HCT116 (cell line): ENCODE measurements around the gene PFDN5.

Experiments used
- EGR1 ChIP-seq: IDR thresholded peaks from 2 replicates; pipeline ENCODE4 v1.6.1; 2012; ENCODE audit warnings: low read depth
- EZH2 ChIP-seq: fragments of 200-600 bp; sonication (generic); IDR thresholded peaks from 2 replicates; pipeline ENCODE4 v1.6.1; 2017; ENCODE audit warnings: antibody characterized with exemption, mixed run types
- EZH2phosphoT487 ChIP-seq: fragments of 200-600 bp; IDR thresholded peaks from 2 replicates; pipeline ENCODE4 v1.6.1; 2018; ENCODE audit warnings: antibody characterized with exemption, borderline replicate concordance
- JUND ChIP-seq: IDR thresholded peaks from 2 replicates; pipeline ENCODE4 v1.6.1; 2012
- POLR2A ChIP-seq: IDR thresholded peaks from 2 replicates; pipeline ENCODE4 v1.7.0; 2011; ENCODE audit warnings: borderline replicate concordance; ENCODE audit not compliant: insufficient read depth, insufficient read length; ENCODE audit errors: extremely low read depth
- RAD21 ChIP-seq: IDR thresholded peaks from 2 replicates; pipeline ENCODE4 v1.6.1; 2012; ENCODE audit warnings: low read depth, mild to moderate bottlenecking
- SP1 ChIP-seq: IDR thresholded peaks from 2 replicates; pipeline ENCODE4 v1.6.1; 2012; ENCODE audit warnings: low read depth
- ZFX ChIP-seq: fragments of 450-650 bp; IDR thresholded peaks from 2 replicates; pipeline ENCODE4 v1.6.1; 2017
- ZNF274 ChIP-seq: fragments of 200-500 bp; sonication (Bioruptor generic); IDR thresholded peaks from 2 replicates; pipeline ENCODE4 v1.6.1; 2014; ENCODE audit warnings: mild to moderate bottlenecking, low read depth, low read length, inconsistent platforms
- TF ChIP-seq, protein P1 (sequence below), 3 experiments: fragments of 200-600 bp in 1 of 3; sonication (generic) in 1 of 3; IDR thresholded peaks in 2 of 3; conservative IDR thresholded peaks in 1 of 3; 2 replicates each; pipeline ENCODE4 v1.5.1; 2012 to 2017; ENCODE audit warnings: low read depth in 2 of 3, low read length in 2 of 3, antibody characterized with exemption in 1 of 3, borderline replicate concordance in 1 of 3, control low read depth in 1 of 3, mild to moderate bottlenecking in 1 of 3, mixed read lengths in 1 of 3, mixed run types in 1 of 3, moderate library complexity in 1 of 3; ENCODE audit not compliant: insufficient read depth in 1 of 3
- TF ChIP-seq, protein P2 (sequence below): IDR thresholded peaks from 2 replicates; pipeline ENCODE4 v1.6.1; 2012
- TF ChIP-seq, protein P3 (sequence below): IDR thresholded peaks from 2 replicates; pipeline ENCODE4 v1.6.1; 2012

DNA sequence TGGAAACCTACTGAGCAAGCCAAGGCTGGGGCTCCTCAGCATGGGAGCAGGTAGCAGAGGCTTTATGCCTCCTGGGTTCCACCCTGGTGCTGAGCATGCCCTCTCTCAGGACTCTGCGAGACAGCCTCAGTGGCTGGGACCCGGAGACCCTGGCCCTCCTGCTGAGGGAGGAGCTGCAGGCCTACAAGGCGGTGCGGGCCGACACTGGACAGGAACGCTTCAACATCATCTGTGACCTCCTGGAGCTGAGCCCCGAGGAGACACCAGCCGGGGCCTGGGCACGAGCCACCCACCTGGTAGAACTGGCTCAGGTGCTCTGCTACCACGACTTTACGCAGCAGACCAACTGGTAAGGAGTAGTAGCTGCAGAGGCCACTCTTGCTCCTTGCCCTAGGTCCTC is 18.8 kb upstream of the PFDN5 start:
- TF ChIP-seq, protein P1, sequence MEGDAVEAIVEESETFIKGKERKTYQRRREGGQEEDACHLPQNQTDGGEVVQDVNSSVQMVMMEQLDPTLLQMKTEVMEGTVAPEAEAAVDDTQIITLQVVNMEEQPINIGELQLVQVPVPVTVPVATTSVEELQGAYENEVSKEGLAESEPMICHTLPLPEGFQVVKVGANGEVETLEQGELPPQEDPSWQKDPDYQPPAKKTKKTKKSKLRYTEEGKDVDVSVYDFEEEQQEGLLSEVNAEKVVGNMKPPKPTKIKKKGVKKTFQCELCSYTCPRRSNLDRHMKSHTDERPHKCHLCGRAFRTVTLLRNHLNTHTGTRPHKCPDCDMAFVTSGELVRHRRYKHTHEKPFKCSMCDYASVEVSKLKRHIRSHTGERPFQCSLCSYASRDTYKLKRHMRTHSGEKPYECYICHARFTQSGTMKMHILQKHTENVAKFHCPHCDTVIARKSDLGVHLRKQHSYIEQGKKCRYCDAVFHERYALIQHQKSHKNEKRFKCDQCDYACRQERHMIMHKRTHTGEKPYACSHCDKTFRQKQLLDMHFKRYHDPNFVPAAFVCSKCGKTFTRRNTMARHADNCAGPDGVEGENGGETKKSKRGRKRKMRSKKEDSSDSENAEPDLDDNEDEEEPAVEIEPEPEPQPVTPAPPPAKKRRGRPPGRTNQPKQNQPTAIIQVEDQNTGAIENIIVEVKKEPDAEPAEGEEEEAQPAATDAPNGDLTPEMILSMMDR (IDR thresholded peaks at IDR 0.05 in 2 of 3, conservative IDR thresholded peaks at IDR 0.05 in 1 of 3; ENCODE audit: borderline replicate concordance in 1 of 3, insufficient read depth in 1 of 3, low read depth in 2 of 3, low read length in 2 of 3) = no peak
- TF ChIP-seq RAD21 = no peak
- TF ChIP-seq, protein P2, sequence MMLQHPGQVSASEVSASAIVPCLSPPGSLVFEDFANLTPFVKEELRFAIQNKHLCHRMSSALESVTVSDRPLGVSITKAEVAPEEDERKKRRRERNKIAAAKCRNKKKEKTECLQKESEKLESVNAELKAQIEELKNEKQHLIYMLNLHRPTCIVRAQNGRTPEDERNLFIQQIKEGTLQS = no peak
- TF ChIP-seq EZH2 = no peak
- TF ChIP-seq ZFX = no peak
- no peak for TF ChIP-seq SP1
- TF ChIP-seq ZNF274 = no peak
- no peak for TF ChIP-seq POLR2A
- no peak for TF ChIP-seq EGR1
- no peak for TF ChIP-seq JUND
- TF ChIP-seq, protein P3, sequence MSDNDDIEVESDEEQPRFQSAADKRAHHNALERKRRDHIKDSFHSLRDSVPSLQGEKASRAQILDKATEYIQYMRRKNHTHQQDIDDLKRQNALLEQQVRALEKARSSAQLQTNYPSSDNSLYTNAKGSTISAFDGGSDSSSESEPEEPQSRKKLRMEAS = no peak
- TF ChIP-seq EZH2phosphoT487 = no peak
